H1 (cell line): ENCODE measurements around the gene DENND1A. TPM values are rescaled to one million over a fixed set of nuclear protein-coding genes. Genes with fewer than 3 reads are reported as not detected.

Experiments used
- microRNA counts: library from miRNA; unstranded; fragments of <30 nt; microRNA quantifications from one replicate; lab custom pipeline; 2015
- microRNA-seq, 2 experiments: library from miRNA; unstranded; fragments of <30 nt; microRNA quantifications; one replicate each; pipeline versions ENCODE4 to v1.2.0, GENCODE V29; 2016 to 2020; ENCODE audit warnings: borderline microRNAs expressed in 2 of 2, borderline number of aligned reads in 2 of 2, borderline replicate concordance in 1 of 2
- polyA plus RNA-seq, 7 experiments: library from polyadenylated mRNA; depleted of rRNA in 3 of 7; stranded (reverse) in 5 of 7; unstranded in 2 of 7; fragments of >200 nt in 5 of 7; fragments of 200-250 nt in 2 of 7; gene quantifications; 1 replicate in 5 of 7; 2 replicates in 1 of 7; 4 replicates in 1 of 7; pipeline versions ENCODE4 v1.2.1 to v1.2.3, GENCODE V29; 2011 to 2013; ENCODE audit warnings: missing spikeins in 2 of 7, mixed read lengths in 2 of 7
- small RNA-seq: library from polyadenylated mRNA; stranded (forward); fragments of <200 nt; extraction: miRNeasy Mini kit (QIAGEN cat#:217004); gene quantifications from one replicate; pipeline ENCODE3, GENCODE V24; 2013; ENCODE audit not compliant: insufficient read depth
- total RNA-seq: library from RNA; stranded (reverse); fragmentation: NEBNext Ultra II Directional; extraction: Animal tissue kit (Norgen Biotek cat#: 25700); gene quantifications from 2 replicates; pipeline ENCODE4 v1.2.1, GENCODE V29; 2021

DENND1A gene
- total and polyA plus RNA-seq, 2 of the 8 experiments (the other 6 are each of a cell fraction or from before 2014, with no cell fraction given), result 24.1 to 26.4 TPM

MicroRNA genes within 50 kb of the gene (microRNA counts, 767-probe panel; counts per million panel counts)
- microRNA hsa-miR-601 (lab: Ali Mortazavi, UCI), result 879 counts per million, percentile 95 among the panel's probes with 10 or more counts

Small RNA genes lying within 50 kb of the gene (microRNA-seq; reads per million reads assigned to microRNA genes)
- gene MIR601 (0 reads per million in 2 experiments), gene MIR7150 (0 reads per million in 2 experiments)

Small RNA genes lying within 50 kb of the gene (small RNA-seq; reads per million reads assigned to genes)
- not detected for gene MIR601
- gene MIR7150, result not detected

Other genes with a start within 250 kb of the DENND1A start
- 0.11 and 0.17 TPM in 2 replicates for gene LHX2, start 81.6 kb upstream of the DENND1A start, total RNA-seq
- gene LHX2, start 81.6 kb upstream of the DENND1A start, polyA plus RNA-seq (2011; rRNA removed), result 0.72 and 0.86 TPM in 2 replicates